WERI-Rb-1 (cell line): ENCODE results near the gene ENSA.
"Not testable (repeated sequence)": the region's sequence is repeated elsewhere in the genome, so short reads cannot be mapped to it uniquely, and the experiment has no call there.

ENCODE experiments used
- DNase-seq: peaks from one replicate; pipeline ENCODE4 v3.0.0-alpha.2; 2020
- H3K27ac ChIP-seq: fragments of 250-450 bp; sonication (Bioruptor Pico); 2 replicates; pipeline ENCODE4 v1.5.1; 2020; ENCODE audit warnings: mild to moderate bottlenecking, moderate library complexity
- H3K27me3 ChIP-seq: fragments of 250-450 bp; sonication (Bioruptor Pico); 2 replicates; pipeline ENCODE4 v1.5.1; 2021; ENCODE audit warnings: mild to moderate bottlenecking, low read depth, moderate library complexity; ENCODE audit not compliant: insufficient read depth, severe bottlenecking
- H3K36me3 ChIP-seq: fragments of 250-450 bp; sonication (Bioruptor Pico); 2 replicates; pipeline ENCODE4 v1.5.1; 2020; ENCODE audit warnings: mild to moderate bottlenecking, moderate library complexity
- H3K4me3 ChIP-seq: 2 replicates; pipeline ENCODE4 v1.5.1; 2011; ENCODE audit warnings: low read depth, mild to moderate bottlenecking, control low read depth, low read length
- H3K9me3 ChIP-seq: fragments of 250-450 bp; sonication (Bioruptor Pico); 2 replicates; pipeline ENCODE4 v1.5.1; 2021; ENCODE audit warnings: mild to moderate bottlenecking, moderate library complexity; ENCODE audit not compliant: severe bottlenecking
- CTCF ChIP-seq: IDR thresholded peaks from 2 replicates; pipeline ENCODE4 v1.5.1; 2011; ENCODE audit warnings: low read depth, mild to moderate bottlenecking, control low read depth, inconsistent platforms, low read length

ENSA gene

GRCh38 chr1:150661156-150661555 lies 31.7 kb upstream of the ENSA start:
- no peak for DNase-seq
- no peak overlapping the region for H3K4me3 ChIP-seq
- H3K9me3 ChIP-seq = no peaks in the 10 kb centered on the region
- H3K27ac ChIP-seq = no peak overlapping the region
- no peaks in the 10 kb centered on the region for H3K27me3 ChIP-seq
- no peak for TF ChIP-seq CTCF
- H3K36me3 ChIP-seq = peaks cover 41% of the 10 kb centered on the region

DNA sequence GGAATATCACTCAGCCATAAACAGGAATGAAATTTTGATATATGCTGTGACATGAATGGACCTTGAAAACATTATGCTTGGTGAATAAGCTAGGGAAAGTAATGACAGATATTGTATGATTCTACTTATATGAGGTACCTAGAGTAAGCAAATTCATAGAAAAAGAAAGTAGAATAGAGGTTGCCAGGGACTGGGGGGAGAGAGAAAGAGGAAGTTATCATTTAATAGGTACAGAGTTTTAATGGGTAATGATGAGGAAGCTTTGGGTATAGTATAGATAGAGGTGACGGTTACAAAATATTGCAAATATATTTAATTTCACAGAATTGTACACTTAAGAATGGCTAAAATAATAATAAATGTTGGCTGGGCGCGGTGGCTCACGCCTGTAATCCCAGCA lies 31.2 kb upstream of the ENSA start:
- no peak overlapping the region for H3K4me3 ChIP-seq
- peaks cover 41% of the 10 kb centered on the region for H3K36me3 ChIP-seq
- DNase-seq = no peak
- H3K27me3 ChIP-seq = no peaks in the 10 kb centered on the region
- H3K9me3 ChIP-seq = no peaks in the 10 kb centered on the region
- no peak overlapping the region for H3K27ac ChIP-seq
- TF ChIP-seq CTCF = no peak

- not testable (repeated sequence) for DNase-seq, H3K27ac ChIP-seq, H3K4me3 ChIP-seq, H3K9me3 ChIP-seq, H3K27me3 ChIP-seq
- peaks cover 33% of the 10 kb centered on the region for H3K36me3 ChIP-seq
Measured at GRCh38 chr1:150657064-150657463, 27.7 kb upstream of the ENSA start.

DNA sequence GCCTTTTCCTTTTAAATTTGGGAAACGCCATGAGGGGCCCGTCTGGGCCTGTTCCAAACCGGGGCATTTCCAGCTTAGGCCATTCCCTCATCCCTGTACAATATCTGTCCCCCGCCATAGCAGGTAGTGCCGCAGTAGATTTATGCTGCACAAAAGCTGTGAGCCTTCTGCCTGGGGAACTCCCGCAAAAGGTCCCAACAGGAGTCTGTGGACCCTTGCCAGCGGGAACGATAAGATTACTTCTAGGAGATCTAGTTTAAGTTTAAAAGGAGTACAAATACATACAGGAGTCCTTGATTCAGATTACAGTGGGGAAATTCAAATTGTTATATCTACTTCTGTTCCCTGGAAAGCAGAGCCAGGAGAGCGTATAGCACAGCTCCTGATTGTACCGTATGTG lies 25.2 kb upstream of the ENSA start:
- not testable (repeated sequence) for H3K9me3 ChIP-seq, H3K4me3 ChIP-seq, H3K27ac ChIP-seq, DNase-seq, H3K27me3 ChIP-seq
- peaks cover 22% of the 10 kb centered on the region for H3K36me3 ChIP-seq

DNA sequence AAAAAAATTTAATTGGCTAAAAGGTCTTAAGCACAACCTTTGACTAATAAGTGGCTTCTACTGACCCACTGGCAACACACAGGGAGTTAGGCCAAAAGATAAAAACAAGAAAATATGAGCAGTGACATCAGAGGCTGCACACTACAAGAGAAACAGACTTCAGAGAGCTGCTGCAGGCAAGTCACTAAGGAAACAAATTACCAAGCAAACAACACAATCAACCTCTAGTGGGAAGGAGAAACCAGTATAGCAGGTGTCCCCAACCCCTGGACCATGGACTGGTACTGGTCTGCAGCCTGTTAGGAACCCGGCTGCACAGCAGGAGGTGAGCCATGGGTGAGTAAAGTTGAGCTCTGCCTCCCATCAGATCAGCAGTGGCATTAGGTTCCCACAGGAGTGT lies 20.8 kb upstream of the ENSA start:
- no peak for TF ChIP-seq CTCF
- H3K36me3 ChIP-seq = peaks cover 50% of the 10 kb centered on the region
- H3K4me3 ChIP-seq = no peak overlapping the region
- no peaks in the 10 kb centered on the region for H3K9me3 ChIP-seq
- H3K27me3 ChIP-seq = no peaks in the 10 kb centered on the region
- H3K27ac ChIP-seq = no peak overlapping the region
- DNase-seq = no peak

DNA sequence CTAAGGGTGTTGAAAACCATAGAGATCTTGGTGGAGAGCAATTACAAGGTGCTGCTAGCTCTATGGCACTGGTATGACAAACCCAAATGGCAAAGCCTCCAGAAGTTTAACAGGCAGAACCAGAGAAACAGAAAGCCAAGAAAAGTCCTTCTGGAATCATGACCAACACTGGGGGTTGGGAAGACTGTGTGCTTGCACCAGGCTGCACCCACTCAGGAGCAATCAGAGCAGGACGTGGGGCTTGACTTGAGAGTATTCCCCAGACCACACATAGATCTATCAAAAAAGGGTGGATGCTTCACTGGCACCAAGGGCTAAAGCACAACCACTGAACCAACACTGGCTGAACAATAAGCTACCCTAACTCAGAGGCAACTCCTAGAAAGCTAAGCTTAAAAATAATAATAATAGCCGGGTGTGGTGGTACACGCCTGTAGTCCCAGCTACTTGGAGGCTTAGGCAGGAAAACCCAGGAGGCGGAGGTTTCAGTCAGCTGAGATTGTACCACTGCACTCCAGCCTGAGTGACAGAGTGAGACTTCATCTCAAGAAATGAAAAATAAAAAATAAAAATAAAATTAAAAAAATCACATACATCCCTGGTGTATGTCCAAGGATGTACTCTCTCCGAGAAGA lies 20.1 kb upstream of the ENSA start:
- Histone ChIP-seq H3K4me3 (no peak overlapping the region), H3K27ac (no peak overlapping the region), H3K27me3 (no peaks in the 10 kb centered on the region), H3K9me3 (no peaks in the 10 kb centered on the region), H3K36me3 (peaks cover 50% of the 10 kb centered on the region)
- no peak for DNase-seq
- TF ChIP-seq CTCF = no peak

GRCh38 chr1:150642296-150642695 lies 12.9 kb upstream of the ENSA start:
- H3K4me3 ChIP-seq = no peak overlapping the region
- TF ChIP-seq CTCF = no peak
- no peaks in the 10 kb centered on the region for H3K27me3 ChIP-seq
- DNase-seq = no peak
- no peaks in the 10 kb centered on the region for H3K9me3 ChIP-seq
- no peak overlapping the region for H3K27ac ChIP-seq
- H3K36me3 ChIP-seq = peaks cover 15% of the 10 kb centered on the region

- H3K9me3 ChIP-seq, H3K27me3 ChIP-seq, H3K27ac ChIP-seq, DNase-seq, H3K36me3 ChIP-seq, H3K4me3 ChIP-seq: not testable (repeated sequence)
Measured at GRCh38 chr1:150641126-150641815, 11.9 kb upstream of the ENSA start.

DNA sequence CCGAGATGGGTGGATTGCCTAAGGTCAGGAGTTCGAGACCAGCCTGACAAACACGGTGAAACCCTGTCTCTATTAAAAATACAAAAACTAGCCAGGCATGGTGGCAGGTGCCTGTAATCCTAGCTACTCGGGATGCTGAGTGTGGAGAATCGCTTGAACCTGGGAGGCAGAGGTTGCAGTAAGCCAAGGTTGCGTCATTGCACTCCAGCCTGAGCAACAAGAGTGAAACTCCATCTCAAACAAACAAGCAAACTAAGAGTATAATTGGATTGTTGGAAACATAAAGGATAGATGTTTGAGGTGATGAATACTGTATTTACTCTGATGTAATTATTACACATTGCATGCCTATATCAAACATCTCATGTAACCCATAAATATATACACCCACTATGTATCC lies 9.0 kb upstream of the ENSA start:
- H3K9me3 ChIP-seq, H3K27me3 ChIP-seq, H3K36me3 ChIP-seq, H3K27ac ChIP-seq, DNase-seq, H3K4me3 ChIP-seq: not testable (repeated sequence)
